Type B pancreatic cell (in vitro differentiated cells): ENCODE results near the gene MRC2. TPM values are rescaled to one million over a fixed set of nuclear protein-coding genes. Genes with fewer than 3 reads are reported as not detected.

Source experiments
- DNase-seq: peaks from one replicate; pipeline ENCODE4 v3.0.0; 2021; ENCODE audit warnings: mixed read lengths; ENCODE audit not compliant: unreplicated experiment; ENCODE audit errors: extremely low spot score
- H3K27ac Mint-ChIP-seq: 2 replicates; pipeline ENCODE4 v1.8.0; 2021; ENCODE audit warnings: mild to moderate bottlenecking, mixed read lengths
- H3K27me3 Mint-ChIP-seq: 2 replicates; pipeline ENCODE4 v1.8.0; 2021; ENCODE audit warnings: mixed read lengths
- H3K36me3 Mint-ChIP-seq: 2 replicates; pipeline ENCODE4 v1.8.0; 2021; ENCODE audit warnings: mixed read lengths
- H3K4me1 Mint-ChIP-seq: one replicate; pipeline ENCODE4 v1.8.0; 2021; ENCODE audit warnings: mixed read lengths; ENCODE audit not compliant: unreplicated experiment
- H3K4me3 Mint-ChIP-seq: 2 replicates; pipeline ENCODE4 v1.8.0; 2021; ENCODE audit warnings: mild to moderate bottlenecking, mixed read lengths
- H3K9me3 Mint-ChIP-seq: 2 replicates; pipeline ENCODE4 v1.8.0; 2021; ENCODE audit warnings: mixed read lengths
- CTCF ChIP-seq: fragments of 200-600 bp; sonication (generic); conservative IDR thresholded peaks from 2 replicates; pipeline ENCODE4 v1.5.0; 2021; ENCODE audit warnings: antibody characterized with exemption, mild to moderate bottlenecking
- total RNA-seq: library from RNA; stranded (reverse); gene quantifications from 2 replicates; pipeline ENCODE4 v1.2.1, GENCODE V29; 2021; ENCODE audit warnings: low replicate concordance

MRC2 gene
- total RNA-seq, 1 donor from 2014 or later, result 52.7 TPM

- Mint-ChIP-seq H3K27ac (peak overlapping the region; percentile 70), H3K4me1 (peaks cover 32% of the 10 kb centered on the region), H3K36me3 (peaks cover 11% of the 10 kb centered on the region), H3K9me3 (no peaks in the 10 kb centered on the region), H3K27me3 (no peaks in the 10 kb centered on the region), H3K4me3 (peak overlapping the region; percentile 62)
- DNase-seq, result no peak
- no peak for TF ChIP-seq CTCF
Observed at GRCh38 chr17:62616993-62617893, 10.2 kb upstream of the MRC2 start.

- peak overlapping the region; percentile 70 for H3K27ac Mint-ChIP-seq
- peaks cover 32% of the 10 kb centered on the region for H3K4me1 Mint-ChIP-seq
- no peaks in the 10 kb centered on the region for H3K9me3 Mint-ChIP-seq
- no peak for DNase-seq
- H3K4me3 Mint-ChIP-seq, result no peak overlapping the region
- TF ChIP-seq CTCF, result no peak
- peaks cover 9% of the 10 kb centered on the region for H3K36me3 Mint-ChIP-seq
- no peaks in the 10 kb centered on the region for H3K27me3 Mint-ChIP-seq
Observed at GRCh38 chr17:62617894-62618472, 9.5 kb upstream of the MRC2 start.

GRCh38 chr17:62618647-62619416, 8.6 kb upstream of the MRC2 start:
- no peaks in the 10 kb centered on the region for H3K27me3 Mint-ChIP-seq

GRCh38 chr17:62619417-62620155, 7.9 kb upstream of the MRC2 start:
- peaks cover 5% of the 10 kb centered on the region for H3K36me3 Mint-ChIP-seq

More at GRCh38 chr17:62618647-62619416, 8.6 kb upstream of the MRC2 start:
- no peaks in the 10 kb centered on the region for H3K9me3 Mint-ChIP-seq
- TF ChIP-seq CTCF, result no peak
- H3K4me3 Mint-ChIP-seq, result no peak overlapping the region
- no peak for DNase-seq
- H3K4me1 Mint-ChIP-seq, result peaks cover 32% of the 10 kb centered on the region
- H3K27ac Mint-ChIP-seq, result no peak overlapping the region
- peaks cover 9% of the 10 kb centered on the region for H3K36me3 Mint-ChIP-seq

More at GRCh38 chr17:62619417-62620155, 7.9 kb upstream of the MRC2 start:
- Mint-ChIP-seq H3K9me3 (no peaks in the 10 kb centered on the region), H3K27me3 (no peaks in the 10 kb centered on the region), H3K27ac (peak overlapping the region; percentile 29), H3K4me1 (peaks cover 26% of the 10 kb centered on the region), H3K4me3 (no peak overlapping the region)
- no peak for DNase-seq
- no peak for TF ChIP-seq CTCF
